ENCODE measurements around the gene CORO1C. TPM values are rescaled to one million over a fixed set of nuclear protein-coding genes. Genes with fewer than 3 reads are reported as not detected.

Gene CORO1C
- polyA plus RNA-seq, 3 donors from 2014 or later = 31.8 to 80.0 (median 32.1) TPM

DNA sequence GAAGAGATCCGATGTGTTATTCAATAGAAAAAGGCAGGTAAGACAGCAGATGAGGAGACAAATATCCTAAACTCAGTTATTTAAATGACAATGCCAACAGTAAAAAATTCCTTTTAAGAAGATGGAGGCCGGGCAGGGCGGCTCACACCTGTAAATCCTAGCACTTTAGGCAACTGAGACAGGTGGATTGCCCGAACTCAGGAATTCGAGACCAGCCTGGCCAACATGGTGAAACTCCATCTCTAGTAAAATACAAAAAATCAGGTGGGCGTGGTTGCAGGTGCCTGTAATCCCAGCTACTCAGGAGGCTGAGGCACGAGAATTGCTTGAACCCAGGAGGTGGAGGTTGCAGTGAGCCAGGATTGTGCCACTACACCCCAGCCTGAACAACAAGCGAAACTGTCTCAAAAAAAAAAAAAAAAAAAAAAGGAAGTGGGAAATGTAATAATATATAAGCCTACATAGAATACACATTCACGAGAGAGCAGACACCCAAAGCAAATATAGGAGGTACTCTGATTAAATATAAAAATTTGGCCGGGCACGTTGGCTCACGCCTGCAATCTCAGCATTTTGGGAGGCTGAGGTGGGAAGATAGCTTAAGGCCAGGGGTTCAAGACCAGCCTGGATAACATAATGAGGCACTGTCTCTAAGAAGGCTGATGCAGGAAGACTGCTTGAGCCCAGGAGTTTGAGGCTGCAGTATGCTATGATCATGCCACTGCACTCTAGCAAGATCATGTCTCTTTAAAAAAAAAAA is 19.0 kb downstream of the CORO1C start:
- H3K36me3 Mint-ChIP-seq = peaks cover 0 to 6% (median 0%) of the 10 kb centered on the region in 3 donors
- H3K4me1 Mint-ChIP-seq = no peaks in the 10 kb centered on the region
- no peak overlapping the region for H3K4me3 Mint-ChIP-seq
- no peaks in the 10 kb centered on the region for H3K9me3 Mint-ChIP-seq
- no peak overlapping the region for H3K27ac Mint-ChIP-seq
- DNase-seq = no peak
- no peaks in the 10 kb centered on the region for H3K27me3 Mint-ChIP-seq (ENCODE audit: low read depth in 3 of 3)

DNA sequence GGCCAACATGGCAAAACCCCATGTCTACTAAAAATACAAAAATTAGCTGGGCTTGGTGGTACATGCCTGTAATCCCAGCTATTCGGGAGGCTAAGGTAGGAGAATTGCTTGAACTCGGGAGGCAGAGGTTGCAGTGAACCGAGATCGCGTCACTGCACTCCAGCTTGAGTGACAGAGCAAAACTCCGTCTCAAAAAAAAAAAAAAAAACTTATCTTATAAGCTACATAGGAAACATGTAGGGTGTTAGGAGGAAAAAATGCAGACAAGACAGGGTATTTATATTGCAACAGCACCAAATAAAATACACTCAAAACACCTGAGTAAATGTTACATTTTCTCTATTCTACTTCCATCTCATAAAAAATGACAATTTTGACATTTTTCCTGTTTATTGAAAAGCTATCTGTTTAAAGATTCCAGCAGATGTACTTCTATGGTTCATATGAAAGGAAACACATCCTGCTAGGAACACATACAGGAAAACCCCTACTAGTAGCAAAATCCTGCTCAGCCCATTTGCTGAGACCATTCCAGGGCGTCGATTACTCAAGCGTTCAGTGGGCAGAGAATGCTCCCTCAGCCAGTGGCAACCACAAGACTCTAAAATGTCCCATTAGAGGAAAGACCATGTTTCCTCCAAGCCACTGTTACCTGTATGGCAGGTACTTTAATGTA is 19.7 kb downstream of the CORO1C start:
- Mint-ChIP-seq H3K4me3 (no peak overlapping the region), H3K9me3 (no peaks in the 10 kb centered on the region), H3K36me3 (no peaks in the 10 kb centered on the region), H3K27me3 (ENCODE audit: low read depth in 3 of 3) (no peaks in the 10 kb centered on the region), H3K27ac (no peak overlapping the region), H3K4me1 (no peaks in the 10 kb centered on the region)
- no peak for DNase-seq

DNA sequence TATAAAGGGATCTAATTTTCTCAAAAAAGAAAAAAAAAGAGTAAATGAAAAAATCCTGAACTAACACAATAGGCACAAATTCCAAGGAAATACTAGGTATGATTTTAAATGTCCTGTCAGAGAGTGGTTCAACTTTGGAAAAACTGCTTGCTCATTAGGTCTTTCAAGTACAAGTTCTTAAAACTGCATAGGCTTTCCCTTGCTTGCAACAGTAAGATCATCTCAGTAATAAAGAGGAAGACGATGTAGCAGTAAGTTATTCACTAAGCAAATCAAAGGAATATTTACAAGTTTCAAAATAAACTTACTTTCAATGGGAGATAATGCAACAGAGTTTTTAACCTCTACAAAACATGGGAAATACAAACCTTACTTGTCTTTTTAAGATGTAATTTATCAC is 21.6 kb downstream of the CORO1C start:
- Mint-ChIP-seq H3K4me3 (no peak overlapping the region), H3K4me1 (no peaks in the 10 kb centered on the region), H3K27ac (no peak overlapping the region), H3K9me3 (no peaks in the 10 kb centered on the region), H3K27me3 (ENCODE audit: low read depth in 3 of 3) (no peaks in the 10 kb centered on the region), H3K36me3 (no peaks in the 10 kb centered on the region)
- no peak for DNase-seq

DNA sequence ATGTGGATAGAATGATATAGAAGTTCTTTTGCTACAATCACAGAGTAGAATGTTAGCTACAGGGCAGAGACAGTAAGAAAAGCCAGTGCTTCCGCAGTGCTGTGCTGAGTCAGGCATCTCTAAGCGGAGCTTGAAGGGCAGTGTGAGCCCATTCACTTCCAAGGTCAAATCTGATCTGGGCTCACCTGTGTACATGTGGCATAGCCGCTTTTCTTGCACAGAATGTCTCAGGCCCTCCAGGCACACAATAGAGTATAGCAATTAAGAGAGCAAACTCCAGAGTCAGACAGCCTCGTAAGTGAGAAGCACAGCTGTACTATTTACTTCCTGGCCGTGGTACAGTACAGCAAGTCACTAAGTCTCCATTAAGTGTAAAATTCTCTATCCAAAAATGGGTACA is 26.8 kb downstream of the CORO1C start:
- Mint-ChIP-seq H3K27ac (no peak overlapping the region), H3K9me3 (no peaks in the 10 kb centered on the region), H3K4me3 (no peak overlapping the region), H3K4me1 (peaks cover 14 to 19% of the 10 kb centered on the region in 2 donors), H3K36me3 (peaks cover 12 to 15% (median 13%) of the 10 kb centered on the region in 3 donors), H3K27me3 (ENCODE audit: low read depth in 3 of 3) (no peaks in the 10 kb centered on the region)
- DNase-seq = no peak

DNA sequence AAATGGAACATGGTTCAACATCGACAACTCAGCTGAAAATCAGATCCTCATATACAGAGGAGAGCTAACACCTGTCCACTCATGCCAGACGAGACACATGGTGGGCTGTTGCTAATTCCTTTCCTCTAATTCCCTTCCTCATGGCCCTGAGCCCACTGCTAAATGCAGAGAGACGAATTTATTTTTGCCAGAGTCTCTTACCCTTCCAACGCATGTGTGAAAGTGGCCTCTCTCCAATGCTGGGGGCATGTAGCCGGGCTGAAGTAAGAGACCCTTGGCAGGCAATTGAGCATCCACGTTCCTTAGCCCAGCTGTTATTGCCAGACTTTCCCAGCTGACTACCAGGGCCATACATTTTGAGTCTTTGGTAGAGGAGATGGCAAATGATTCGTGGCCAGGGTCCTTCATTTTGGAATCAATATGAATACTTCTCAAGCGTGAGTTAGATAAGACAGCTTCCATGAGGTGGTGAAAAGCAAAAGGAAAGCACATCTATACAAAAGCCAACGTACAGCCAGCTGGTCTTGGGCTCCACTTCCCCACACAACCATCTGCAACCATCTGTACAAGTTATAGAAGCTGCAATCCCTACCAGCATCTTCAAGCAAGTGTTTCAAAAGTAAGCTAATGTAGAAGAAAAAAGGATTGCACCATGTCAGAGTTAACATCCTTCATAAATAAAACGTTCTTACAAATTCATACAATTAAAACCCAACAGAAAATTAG is 28.6 kb downstream of the CORO1C start:
- H3K4me1 Mint-ChIP-seq = peaks cover 14 to 19% of the 10 kb centered on the region in 2 donors
- H3K36me3 Mint-ChIP-seq = peaks cover 16 to 20% (median 16%) of the 10 kb centered on the region in 3 donors
- no peaks in the 10 kb centered on the region for H3K27me3 Mint-ChIP-seq (ENCODE audit: low read depth in 3 of 3)
- H3K4me3 Mint-ChIP-seq = no peak overlapping the region
- H3K27ac Mint-ChIP-seq = peak overlapping the region in 1 of 6 donors; percentile 20
- H3K9me3 Mint-ChIP-seq = no peaks in the 10 kb centered on the region
- DNase-seq = no peak

DNA sequence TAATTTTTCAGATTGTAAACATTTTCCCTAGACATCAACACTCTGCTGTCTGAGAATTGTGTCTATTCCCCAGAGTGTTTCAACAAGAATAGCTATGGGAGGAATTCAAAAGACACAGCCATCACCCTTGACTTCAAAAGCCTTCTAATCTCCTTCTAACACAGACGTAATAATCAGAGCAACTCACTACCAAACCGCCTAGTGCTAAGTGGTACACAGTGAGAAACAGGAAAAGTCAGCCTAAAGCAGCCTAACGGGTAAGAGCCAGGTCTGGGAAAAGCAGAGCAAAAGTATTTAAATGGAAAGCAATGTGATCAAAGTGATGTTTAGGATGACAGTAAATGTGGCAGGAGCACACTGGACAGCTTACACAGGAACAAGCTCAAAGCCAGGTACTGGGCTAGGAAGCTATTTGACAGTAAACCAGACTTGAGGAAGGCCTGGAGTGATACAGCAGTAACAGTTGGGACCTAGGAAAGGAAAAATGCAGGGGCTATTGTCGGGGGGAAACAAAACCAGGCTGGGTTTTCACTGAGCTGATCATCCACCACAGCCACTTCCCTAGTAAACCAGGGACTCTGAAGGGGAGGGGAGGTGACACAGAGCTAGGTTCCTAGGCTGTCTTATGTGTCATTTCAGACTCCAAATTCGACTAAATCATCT is 29.4 kb downstream of the CORO1C start:
- Mint-ChIP-seq H3K36me3 (peaks cover 16 to 20% (median 18%) of the 10 kb centered on the region in 3 donors), H3K9me3 (no peaks in the 10 kb centered on the region), H3K27ac (peak overlapping the region in 2 of 6 donors; percentile 10 to 15), H3K27me3 (ENCODE audit: low read depth in 3 of 3) (no peaks in the 10 kb centered on the region), H3K4me3 (no peak overlapping the region), H3K4me1 (peaks cover 14 to 20% of the 10 kb centered on the region in 2 donors)
- DNase-seq = peak in 1 of 3 donors; percentile 15

DNA sequence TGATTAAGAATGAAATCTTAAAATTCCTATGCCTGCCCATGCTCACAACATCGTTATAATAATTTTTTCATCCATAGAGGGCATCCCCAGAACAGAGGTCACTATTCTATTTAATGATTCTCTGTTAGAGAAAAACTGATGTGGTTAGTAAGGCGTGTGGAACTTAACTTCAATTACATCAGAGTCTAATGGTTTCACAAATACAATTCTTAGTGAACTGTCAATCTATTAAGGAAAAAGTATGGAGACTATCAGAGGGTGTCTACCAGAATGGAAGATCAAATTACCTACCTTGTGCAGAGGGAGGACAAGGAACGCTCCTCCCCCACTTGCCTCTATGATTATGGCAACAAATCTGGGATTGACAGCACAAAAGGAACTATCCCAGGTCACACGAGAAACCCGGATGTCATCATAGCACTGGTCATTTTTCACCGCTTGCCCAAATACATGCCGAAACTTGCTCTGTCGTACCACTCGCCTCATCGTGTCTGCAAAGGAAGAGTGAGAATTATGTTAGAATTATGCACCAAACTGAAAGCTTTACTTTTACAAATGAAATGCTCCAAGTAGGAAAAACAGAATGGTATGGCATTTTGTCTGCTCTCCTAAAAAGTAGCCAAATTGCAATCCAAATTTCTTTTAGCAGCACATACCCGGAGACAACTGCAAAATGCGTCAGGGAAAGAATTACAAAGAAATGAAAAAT is 30.3 kb downstream of the CORO1C start:
- H3K27me3 Mint-ChIP-seq (ENCODE audit: low read depth in 3 of 3) = no peaks in the 10 kb centered on the region
- H3K27ac Mint-ChIP-seq = no peak overlapping the region
- H3K4me1 Mint-ChIP-seq = peaks cover 21 to 29% of the 10 kb centered on the region in 2 donors
- H3K9me3 Mint-ChIP-seq = no peaks in the 10 kb centered on the region
- no peak overlapping the region for H3K4me3 Mint-ChIP-seq
- no peak for DNase-seq
- H3K36me3 Mint-ChIP-seq = peaks cover 16 to 20% (median 18%) of the 10 kb centered on the region in 3 donors

DNA sequence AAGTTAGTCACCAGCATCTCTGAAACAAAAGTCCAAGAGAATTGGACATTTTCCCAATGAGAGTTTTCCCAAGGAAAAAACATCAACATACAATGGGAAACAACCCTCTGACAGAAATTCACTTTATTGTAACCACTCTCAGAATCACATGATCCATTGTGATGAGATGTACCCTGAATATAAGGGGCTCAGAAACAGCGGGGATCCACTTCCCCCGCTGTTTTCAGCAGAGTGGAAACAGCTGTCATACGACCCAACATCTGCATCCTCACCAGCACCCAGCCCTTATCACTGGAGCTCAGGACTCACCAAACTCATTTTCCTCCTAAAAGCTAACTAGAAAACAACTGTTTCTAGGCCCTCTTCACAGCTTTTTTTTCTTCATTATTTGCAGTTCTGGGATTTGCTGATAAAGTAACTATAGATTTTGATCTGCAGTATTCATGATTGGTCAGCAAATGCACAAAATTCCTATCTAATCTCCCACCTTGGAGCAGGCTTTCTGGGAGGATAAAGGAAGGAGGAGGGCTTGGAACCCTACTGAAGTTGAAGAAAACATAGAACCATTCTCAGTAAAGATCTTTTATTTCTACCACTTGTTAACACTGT is 31.3 kb downstream of the CORO1C start:
- DNase-seq = no peak
- H3K36me3 Mint-ChIP-seq = peaks cover 16 to 20% (median 18%) of the 10 kb centered on the region in 3 donors
- no peak overlapping the region for H3K4me3 Mint-ChIP-seq
- no peaks in the 10 kb centered on the region for H3K9me3 Mint-ChIP-seq
- no peaks in the 10 kb centered on the region for H3K27me3 Mint-ChIP-seq (ENCODE audit: low read depth in 3 of 3)
- H3K4me1 Mint-ChIP-seq = peaks cover 24 to 35% of the 10 kb centered on the region in 2 donors
- no peak overlapping the region for H3K27ac Mint-ChIP-seq

DNA sequence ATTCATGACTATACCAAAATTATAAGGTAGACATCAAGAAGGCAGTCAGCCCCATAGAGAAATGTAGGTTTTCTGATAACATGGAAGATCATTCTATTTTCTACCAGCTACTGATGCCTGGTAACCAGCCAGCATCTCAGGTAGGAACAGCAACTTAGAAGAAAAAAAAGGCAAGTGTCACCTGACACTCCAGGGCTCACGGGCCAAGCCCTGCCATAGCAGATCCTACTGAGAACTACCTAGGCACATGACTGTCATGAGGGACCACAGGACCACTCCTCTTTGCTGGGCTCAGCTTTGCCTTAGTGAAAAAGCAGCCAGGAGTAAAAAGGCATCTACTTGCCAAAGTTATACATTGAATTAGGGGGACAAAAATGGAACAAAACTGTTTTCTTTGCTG is 33.4 kb downstream of the CORO1C start:
- Mint-ChIP-seq H3K4me3 (no peak overlapping the region), H3K36me3 (peaks cover 16 to 20% (median 18%) of the 10 kb centered on the region in 3 donors), H3K27ac (peak overlapping the region in 1 of 6 donors; percentile 24), H3K27me3 (ENCODE audit: low read depth in 3 of 3) (peaks cover 0 to under 1% (median 0%) of the 10 kb centered on the region in 3 donors), H3K4me1 (peaks cover 24 to 36% of the 10 kb centered on the region in 2 donors), H3K9me3 (no peaks in the 10 kb centered on the region)
- DNase-seq = no peak

DNA sequence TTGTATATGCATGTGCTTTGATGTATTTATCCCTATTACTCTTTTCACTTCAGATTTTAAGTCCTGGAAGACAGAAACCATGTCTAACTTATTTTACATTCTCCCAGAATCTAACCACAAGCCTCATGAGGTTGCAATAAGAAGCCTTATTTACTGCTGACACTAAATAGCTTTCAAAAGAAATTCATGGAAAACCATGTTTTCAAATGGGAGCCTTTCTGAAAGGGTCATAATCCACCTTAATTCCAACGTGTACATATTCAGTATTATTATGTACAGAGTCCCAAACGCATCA is 34.4 kb downstream of the CORO1C start:
- Mint-ChIP-seq H3K27ac (peak overlapping the region in 1 of 6 donors; percentile 56), H3K9me3 (no peaks in the 10 kb centered on the region)

DNA sequence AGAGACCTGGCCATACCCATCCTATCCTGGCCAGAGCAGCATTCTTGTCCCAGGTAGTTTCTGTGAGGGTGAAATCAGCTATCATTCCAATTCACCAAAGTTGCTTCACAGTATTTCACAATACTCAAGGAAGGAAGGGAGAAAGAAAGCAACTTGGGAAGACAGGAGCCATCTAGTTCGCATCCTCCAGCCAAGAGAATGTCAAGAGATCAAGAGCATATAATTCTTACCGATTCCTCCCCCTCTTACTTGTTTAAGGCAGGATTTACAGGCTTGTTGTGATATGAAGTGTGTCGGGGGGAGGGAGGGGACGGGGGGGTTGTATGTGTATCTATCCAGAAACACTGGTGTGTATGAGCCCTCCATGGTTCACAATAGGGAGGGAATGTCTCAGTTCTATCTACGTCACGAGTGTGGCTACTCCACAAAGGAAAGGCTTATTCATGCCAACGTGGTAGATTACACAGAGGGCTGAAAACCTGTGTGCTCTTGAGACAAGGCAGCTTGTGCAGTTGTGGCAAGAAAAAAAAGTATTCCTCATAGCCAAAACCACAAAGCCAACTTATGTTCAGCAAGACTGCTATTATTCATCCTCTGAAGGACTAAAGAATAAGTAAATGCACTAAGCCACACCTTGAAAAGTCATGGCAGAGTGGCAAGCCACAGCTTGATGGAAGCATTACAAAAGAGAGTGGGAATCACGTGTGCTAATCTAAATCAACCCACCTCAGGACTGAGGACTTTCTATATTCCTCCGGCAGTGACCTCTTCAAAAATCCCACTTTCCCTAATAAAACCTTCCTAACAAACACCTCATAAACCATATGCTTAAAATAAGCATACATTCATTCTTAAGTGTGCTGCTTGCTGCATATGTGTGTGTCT is 35.0 kb downstream of the CORO1C start:
- peaks cover 16 to 20% (median 18%) of the 10 kb centered on the region in 3 donors for H3K36me3 Mint-ChIP-seq

More for the DNA sequence above, 34.4 kb downstream of the CORO1C start:
- H3K36me3 Mint-ChIP-seq = peaks cover 16 to 20% (median 18%) of the 10 kb centered on the region in 3 donors
- H3K27me3 Mint-ChIP-seq (ENCODE audit: low read depth in 3 of 3) = peaks cover 0 to 2% (median 0%) of the 10 kb centered on the region in 3 donors
- H3K4me3 Mint-ChIP-seq = no peak overlapping the region
- peaks cover 21 to 33% of the 10 kb centered on the region in 2 donors for H3K4me1 Mint-ChIP-seq
- no peak for DNase-seq

DNA sequence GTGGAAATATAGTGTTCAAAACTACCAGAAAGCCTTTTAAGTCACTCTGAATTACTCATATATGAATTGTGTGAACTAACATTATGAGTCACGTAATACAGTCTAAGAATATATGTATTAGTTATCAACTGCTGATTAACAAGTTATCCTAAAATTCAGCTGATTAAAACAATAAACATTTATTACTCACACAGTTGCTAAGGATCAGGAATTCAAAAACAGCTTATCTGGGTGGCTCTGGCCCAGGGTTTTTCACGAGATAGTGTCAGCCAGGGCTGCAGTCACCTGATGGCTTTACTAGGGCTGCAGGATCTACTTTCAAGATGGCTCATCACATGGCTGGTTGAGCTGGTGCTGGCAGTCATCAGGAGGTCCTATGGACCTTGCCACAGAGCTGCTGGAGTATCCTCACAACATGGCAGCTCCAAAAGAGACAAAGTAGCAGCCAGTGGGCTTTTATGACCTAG is 36.5 kb downstream of the CORO1C start:
- Mint-ChIP-seq H3K36me3 (peaks cover 6 to 8% (median 8%) of the 10 kb centered on the region in 3 donors), H3K27me3 (ENCODE audit: low read depth in 3 of 3) (peaks cover 0 to 2% (median 0%) of the 10 kb centered on the region in 3 donors), H3K4me3 (no peak overlapping the region)

More for the DNA sequence above, 35.0 kb downstream of the CORO1C start:
- Mint-ChIP-seq H3K4me3 (peak overlapping the region in 1 of 5 donors; percentile 23), H3K4me1 (peaks cover 24 to 34% of the 10 kb centered on the region in 2 donors), H3K27me3 (ENCODE audit: low read depth in 3 of 3) (peaks cover 0 to 2% (median 0%) of the 10 kb centered on the region in 3 donors), H3K9me3 (no peaks in the 10 kb centered on the region), H3K27ac (peak overlapping the region in 1 of 6 donors; percentile 33)
- DNase-seq = no peak

More for the DNA sequence above, 36.5 kb downstream of the CORO1C start:
- Mint-ChIP-seq H3K9me3 (no peaks in the 10 kb centered on the region), H3K4me1 (peaks cover 39 to 49% of the 10 kb centered on the region in 2 donors), H3K27ac (no peak overlapping the region)
- DNase-seq = no peak
